ENCODE measurements around the gene SPATA4. TPM values are rescaled to one million over a fixed set of nuclear protein-coding genes. Genes with fewer than 3 reads are reported as not detected.

Gene SPATA4
- total RNA-seq, 2 experiments from 2014 or later, result not detected

DNA sequence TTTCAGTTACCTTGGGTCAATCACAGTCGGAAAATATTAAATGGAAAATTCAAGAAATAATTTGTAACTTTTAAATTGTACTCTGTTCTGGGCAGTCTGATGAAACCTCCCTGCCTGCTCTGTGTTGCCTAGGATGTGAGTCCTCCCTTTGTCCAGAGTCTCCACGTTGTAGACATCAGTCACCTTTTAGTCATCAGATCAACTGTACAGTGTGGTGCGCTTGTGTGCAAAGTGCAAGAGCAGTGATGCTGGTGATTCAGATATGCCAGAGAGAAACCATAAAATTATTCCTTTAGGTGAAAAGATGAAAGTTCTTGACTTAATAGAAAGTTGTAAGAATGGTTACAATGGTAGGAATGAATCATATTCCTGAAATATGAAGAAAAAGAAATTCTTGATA, 1.4 kb downstream of the SPATA4 start:
- H3K27me3 Mint-ChIP-seq, result peaks cover 45% of the 10 kb centered on the region
- H3K4me1 Mint-ChIP-seq (ENCODE audit: low read depth), result peaks cover 29% of the 10 kb centered on the region
- ATAC-seq, result peak; percentile 75
- TF ChIP-seq, protein P1, sequence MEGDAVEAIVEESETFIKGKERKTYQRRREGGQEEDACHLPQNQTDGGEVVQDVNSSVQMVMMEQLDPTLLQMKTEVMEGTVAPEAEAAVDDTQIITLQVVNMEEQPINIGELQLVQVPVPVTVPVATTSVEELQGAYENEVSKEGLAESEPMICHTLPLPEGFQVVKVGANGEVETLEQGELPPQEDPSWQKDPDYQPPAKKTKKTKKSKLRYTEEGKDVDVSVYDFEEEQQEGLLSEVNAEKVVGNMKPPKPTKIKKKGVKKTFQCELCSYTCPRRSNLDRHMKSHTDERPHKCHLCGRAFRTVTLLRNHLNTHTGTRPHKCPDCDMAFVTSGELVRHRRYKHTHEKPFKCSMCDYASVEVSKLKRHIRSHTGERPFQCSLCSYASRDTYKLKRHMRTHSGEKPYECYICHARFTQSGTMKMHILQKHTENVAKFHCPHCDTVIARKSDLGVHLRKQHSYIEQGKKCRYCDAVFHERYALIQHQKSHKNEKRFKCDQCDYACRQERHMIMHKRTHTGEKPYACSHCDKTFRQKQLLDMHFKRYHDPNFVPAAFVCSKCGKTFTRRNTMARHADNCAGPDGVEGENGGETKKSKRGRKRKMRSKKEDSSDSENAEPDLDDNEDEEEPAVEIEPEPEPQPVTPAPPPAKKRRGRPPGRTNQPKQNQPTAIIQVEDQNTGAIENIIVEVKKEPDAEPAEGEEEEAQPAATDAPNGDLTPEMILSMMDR (IDR thresholded peaks at IDR 0.05), result no peak
- intact Hi-C loops (cut with micrococcal nuclease), result no loop called here
- peak; percentile 69 for DNase-seq
- POLR2A ChIA-PET, result no interaction called here
- CTCF ChIA-PET, result no interaction called here
- H3K4me3 Mint-ChIP-seq, result no peak overlapping the region
- H3K9me3 Mint-ChIP-seq, result no peaks in the 10 kb centered on the region
- H3K36me3 Mint-ChIP-seq (ENCODE audit: low read depth), result peaks cover 3% of the 10 kb centered on the region
- H3K27ac Mint-ChIP-seq, result peak overlapping the region; percentile 26

DNA sequence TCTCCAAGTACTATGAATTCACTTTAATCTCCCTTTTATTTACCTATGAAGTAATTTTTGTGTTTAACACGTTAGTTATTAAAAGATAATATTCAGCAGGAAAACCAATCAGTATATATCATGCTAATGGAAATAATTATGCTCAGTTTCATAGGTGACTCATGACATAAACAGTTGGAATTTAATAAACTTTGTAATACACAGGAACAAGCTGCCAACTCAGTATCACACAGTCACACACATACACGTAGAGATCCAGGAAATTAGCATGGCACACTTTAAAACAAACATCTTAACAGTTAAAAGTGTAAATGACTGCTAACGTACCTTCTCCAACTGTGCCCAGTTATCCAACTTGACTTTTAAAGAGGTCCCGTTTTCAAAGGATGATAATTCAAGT, 2.3 kb downstream of the SPATA4 start:
- ATAC-seq (no peak), DNase-seq (no peak)
- Mint-ChIP-seq H3K27ac (no peak overlapping the region), H3K9me3 (no peaks in the 10 kb centered on the region), H3K36me3 (ENCODE audit: low read depth) (peaks cover 3% of the 10 kb centered on the region), H3K4me1 (ENCODE audit: low read depth) (peaks cover 29% of the 10 kb centered on the region), H3K27me3 (peaks cover 43% of the 10 kb centered on the region), H3K4me3 (no peak overlapping the region)
- POLR2A ChIA-PET, result no interaction called here
- TF ChIP-seq, protein P1 (IDR thresholded peaks at IDR 0.05), result no peak
- intact Hi-C loops (cut with micrococcal nuclease), result no loop called here
- CTCF ChIA-PET, result interaction anchor here (0.9 kb wide), 1 partner anchor 18 kb away, joined by 3 read pairs; no protein-coding TSS in a partner anchor

GRCh38 chr4:176191974-176192373, 3.4 kb downstream of the SPATA4 start:
- DNase-seq, result no peak
- Mint-ChIP-seq H3K27me3 (peaks cover 38% of the 10 kb centered on the region), H3K4me3 (no peak overlapping the region), H3K9me3 (no peaks in the 10 kb centered on the region), H3K36me3 (ENCODE audit: low read depth) (peaks cover 3% of the 10 kb centered on the region), H3K4me1 (ENCODE audit: low read depth) (peaks cover 29% of the 10 kb centered on the region), H3K27ac (no peak overlapping the region)
- no peak for ATAC-seq
- ChIA-PET CTCF (no interaction called here), POLR2A (no interaction called here)
- TF ChIP-seq, protein P1 (IDR thresholded peaks at IDR 0.05), result no peak
- intact Hi-C loops (cut with micrococcal nuclease), result no loop called here

DNA sequence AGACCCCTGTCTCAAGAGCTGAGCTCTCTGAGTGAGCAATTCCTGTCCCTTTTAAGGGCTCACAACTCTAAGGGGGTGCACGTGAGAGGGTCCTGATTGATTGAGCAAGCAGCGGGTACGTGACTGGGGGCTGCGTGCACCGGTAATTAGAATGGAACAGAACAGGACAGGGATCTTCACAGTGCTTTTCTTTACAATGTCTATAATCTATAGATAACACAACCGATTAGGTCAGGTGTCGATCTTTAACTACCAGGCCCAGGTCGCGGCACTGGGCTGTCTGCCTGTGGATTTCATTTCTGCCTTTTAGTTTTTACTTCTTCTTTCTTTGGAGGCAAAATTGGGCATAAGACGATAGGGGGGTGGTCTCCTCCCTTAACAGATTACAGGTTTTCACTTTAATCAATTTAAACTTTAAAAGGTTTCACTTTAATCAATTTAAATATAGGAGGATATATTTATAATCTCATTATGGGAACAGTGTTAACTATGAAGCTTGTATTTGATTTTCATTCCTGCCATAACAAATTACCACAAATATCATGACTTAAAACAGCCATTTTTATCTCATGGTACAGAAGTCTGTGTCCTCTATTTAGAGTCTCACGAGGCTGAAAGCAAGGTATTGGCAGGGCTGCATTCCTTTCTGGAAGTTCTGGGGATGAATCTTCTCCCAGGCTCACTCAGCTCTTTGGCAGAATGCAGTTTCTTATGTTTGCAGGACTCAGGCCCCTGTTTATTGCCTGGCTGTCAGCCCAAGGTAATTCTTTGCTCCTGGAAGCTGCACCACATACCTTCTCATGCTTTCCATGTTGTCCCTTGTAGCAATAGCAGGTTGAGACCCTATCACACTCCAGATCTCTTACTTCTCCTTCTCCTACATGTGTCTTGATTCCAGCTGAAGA, 5.2 kb downstream of the SPATA4 start:
- ChIA-PET POLR2A (no interaction called here), CTCF (no interaction called here)
- H3K36me3 Mint-ChIP-seq (ENCODE audit: low read depth), result no peaks in the 10 kb centered on the region
- no peaks in the 10 kb centered on the region for H3K9me3 Mint-ChIP-seq
- TF ChIP-seq, protein P1 (IDR thresholded peaks at IDR 0.05), result no peak
- DNase-seq (no peak), ATAC-seq (no peak)
- H3K27me3 Mint-ChIP-seq, result peaks cover 39% of the 10 kb centered on the region
- no peak overlapping the region for H3K4me3 Mint-ChIP-seq
- H3K27ac Mint-ChIP-seq, result no peak overlapping the region
- intact Hi-C loops (cut with micrococcal nuclease), result no loop called here
- H3K4me1 Mint-ChIP-seq (ENCODE audit: low read depth), result peaks cover 19% of the 10 kb centered on the region

DNA sequence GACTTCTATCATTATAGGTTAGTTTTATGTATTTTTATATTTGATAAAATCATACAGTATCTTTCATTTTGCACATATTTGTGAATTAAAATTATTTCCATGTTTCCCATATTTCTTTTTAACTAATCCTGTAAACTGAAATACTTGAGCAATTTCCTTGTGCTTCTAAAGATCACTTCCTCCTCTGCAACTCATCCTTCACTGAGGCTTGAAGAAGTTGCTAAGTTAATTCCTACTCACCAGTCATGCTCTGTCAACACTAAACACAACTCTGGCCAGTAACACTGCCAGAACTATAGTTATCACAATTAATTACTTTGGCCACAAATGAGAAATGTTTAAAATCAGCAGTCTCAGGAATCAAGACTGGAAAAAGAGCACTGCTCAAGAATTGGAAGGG, 6.7 kb downstream of the SPATA4 start:
- TF ChIP-seq, protein P1 (IDR thresholded peaks at IDR 0.05), result no peak
- Mint-ChIP-seq H3K9me3 (no peaks in the 10 kb centered on the region), H3K27ac (no peak overlapping the region), H3K4me1 (ENCODE audit: low read depth) (peaks cover 6% of the 10 kb centered on the region), H3K27me3 (peaks cover 47% of the 10 kb centered on the region), H3K4me3 (no peak overlapping the region), H3K36me3 (ENCODE audit: low read depth) (no peaks in the 10 kb centered on the region)
- intact Hi-C loops (cut with micrococcal nuclease), result no loop called here
- CTCF ChIA-PET, result no interaction called here
- ATAC-seq, result no peak
- no peak for DNase-seq
- POLR2A ChIA-PET, result no interaction called here
